HL-60 (cell line): ENCODE data around the gene ATP1A1.

Experiments
- DNase-seq, 2 experiments: peaks; one replicate each; pipeline ENCODE4 v3.0.0-alpha.2; 2010 to 2020; ENCODE audit warnings: low read depth in 1 of 2, low spot score in 1 of 2
- H3K27ac ChIP-seq: fragments of 250-450 bp; sonication (Bioruptor Pico); replicated peaks from 2 replicates; pipeline ENCODE4 v1.5.1; 2020; ENCODE audit warnings: mild to moderate bottlenecking, moderate library complexity
- H3K27me3 ChIP-seq: fragments of 250-450 bp; sonication (Bioruptor Pico); 2 replicates; pipeline ENCODE4 v1.5.1; 2021; ENCODE audit warnings: mild to moderate bottlenecking, moderate library complexity; ENCODE audit not compliant: insufficient read depth, poor library complexity, severe bottlenecking
- H3K4me3 ChIP-seq: replicated peaks from 2 replicates; pipeline ENCODE4 v1.5.1; 2011; ENCODE audit warnings: mild to moderate bottlenecking, control low read depth, low read length; ENCODE audit not compliant: insufficient read depth
- GABPA ChIP-seq: IDR thresholded peaks from 2 replicates; pipeline ENCODE4 v1.6.1; 2012; ENCODE audit warnings: low read depth
- POLR2AphosphoS5 ChIP-seq: IDR thresholded peaks from 2 replicates; pipeline ENCODE4 v1.6.1; 2012; ENCODE audit warnings: low read depth
- SPI1 ChIP-seq: IDR thresholded peaks from 2 replicates; pipeline ENCODE4 v1.6.1; 2012; ENCODE audit warnings: low read depth, mild to moderate bottlenecking, borderline replicate concordance
- TF ChIP-seq, protein P1 (sequence below): IDR thresholded peaks from one replicate; pipeline ENCODE4 v1.5.1; 2011; ENCODE audit warnings: low read length, control low read depth, inconsistent platforms; ENCODE audit not compliant: insufficient read depth
- TF ChIP-seq, protein P2 (sequence below): IDR thresholded peaks from 2 replicates; pipeline ENCODE4 v1.6.1; 2012; ENCODE audit warnings: low read depth; ENCODE audit not compliant: insufficient replicate concordance

Gene ATP1A1

DNA sequence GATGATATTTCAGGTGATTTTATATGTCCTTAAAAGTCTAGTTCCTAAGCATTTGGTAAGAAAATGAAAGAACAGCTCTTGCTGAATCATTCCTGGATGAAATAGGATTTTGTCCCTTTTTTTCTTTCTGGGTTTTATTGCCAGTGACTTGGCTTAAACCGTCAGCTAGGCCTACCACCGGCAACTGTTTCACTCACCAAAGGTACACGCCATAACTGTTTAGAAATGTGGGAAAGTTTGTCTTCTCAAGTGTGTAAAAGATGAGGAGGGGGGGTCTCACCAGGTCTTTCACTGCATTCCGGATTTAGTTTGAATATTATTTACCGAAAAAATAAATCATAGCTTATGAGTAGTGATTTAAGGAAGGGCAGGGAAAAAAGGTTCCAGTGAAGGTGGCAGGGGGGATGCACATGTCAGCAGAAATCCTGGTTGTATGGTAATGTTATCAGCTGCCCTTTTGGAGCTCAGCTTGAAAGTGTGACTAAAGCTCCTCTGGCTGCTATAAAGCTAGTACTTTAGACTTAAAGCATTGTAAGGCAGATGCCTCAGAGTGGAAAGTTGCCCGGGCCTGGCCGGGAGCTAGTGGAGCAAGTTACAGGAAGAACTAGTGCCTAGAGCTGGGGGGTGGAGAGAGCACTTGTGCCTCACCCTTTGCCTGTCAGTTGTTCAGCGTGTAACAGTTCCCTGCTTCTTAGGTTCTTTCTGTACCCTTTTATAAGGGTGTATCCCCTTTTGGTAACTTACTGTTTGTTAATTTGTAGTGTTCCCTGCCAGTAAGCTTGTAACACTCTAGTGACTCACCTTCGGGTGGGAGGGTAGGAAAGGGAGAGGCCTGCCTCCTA lies 3.1 kb downstream of the ATP1A1 start:
- no peak overlapping the region for H3K4me3 ChIP-seq
- peak in 1 of 2 experiments; percentile 40 for DNase-seq
- no peak overlapping the region for H3K27ac ChIP-seq
- H3K27me3 ChIP-seq: no peaks in the 10 kb centered on the region
- TF ChIP-seq, protein P1, sequence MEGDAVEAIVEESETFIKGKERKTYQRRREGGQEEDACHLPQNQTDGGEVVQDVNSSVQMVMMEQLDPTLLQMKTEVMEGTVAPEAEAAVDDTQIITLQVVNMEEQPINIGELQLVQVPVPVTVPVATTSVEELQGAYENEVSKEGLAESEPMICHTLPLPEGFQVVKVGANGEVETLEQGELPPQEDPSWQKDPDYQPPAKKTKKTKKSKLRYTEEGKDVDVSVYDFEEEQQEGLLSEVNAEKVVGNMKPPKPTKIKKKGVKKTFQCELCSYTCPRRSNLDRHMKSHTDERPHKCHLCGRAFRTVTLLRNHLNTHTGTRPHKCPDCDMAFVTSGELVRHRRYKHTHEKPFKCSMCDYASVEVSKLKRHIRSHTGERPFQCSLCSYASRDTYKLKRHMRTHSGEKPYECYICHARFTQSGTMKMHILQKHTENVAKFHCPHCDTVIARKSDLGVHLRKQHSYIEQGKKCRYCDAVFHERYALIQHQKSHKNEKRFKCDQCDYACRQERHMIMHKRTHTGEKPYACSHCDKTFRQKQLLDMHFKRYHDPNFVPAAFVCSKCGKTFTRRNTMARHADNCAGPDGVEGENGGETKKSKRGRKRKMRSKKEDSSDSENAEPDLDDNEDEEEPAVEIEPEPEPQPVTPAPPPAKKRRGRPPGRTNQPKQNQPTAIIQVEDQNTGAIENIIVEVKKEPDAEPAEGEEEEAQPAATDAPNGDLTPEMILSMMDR: no peak

- H3K27ac ChIP-seq: no peak overlapping the region
- no peak overlapping the region for H3K4me3 ChIP-seq
- DNase-seq: no peak
- no peaks in the 10 kb centered on the region for H3K27me3 ChIP-seq
- TF ChIP-seq, protein P1: no peak
- no peak for TF ChIP-seq POLR2AphosphoS5
- TF ChIP-seq, protein P2, sequence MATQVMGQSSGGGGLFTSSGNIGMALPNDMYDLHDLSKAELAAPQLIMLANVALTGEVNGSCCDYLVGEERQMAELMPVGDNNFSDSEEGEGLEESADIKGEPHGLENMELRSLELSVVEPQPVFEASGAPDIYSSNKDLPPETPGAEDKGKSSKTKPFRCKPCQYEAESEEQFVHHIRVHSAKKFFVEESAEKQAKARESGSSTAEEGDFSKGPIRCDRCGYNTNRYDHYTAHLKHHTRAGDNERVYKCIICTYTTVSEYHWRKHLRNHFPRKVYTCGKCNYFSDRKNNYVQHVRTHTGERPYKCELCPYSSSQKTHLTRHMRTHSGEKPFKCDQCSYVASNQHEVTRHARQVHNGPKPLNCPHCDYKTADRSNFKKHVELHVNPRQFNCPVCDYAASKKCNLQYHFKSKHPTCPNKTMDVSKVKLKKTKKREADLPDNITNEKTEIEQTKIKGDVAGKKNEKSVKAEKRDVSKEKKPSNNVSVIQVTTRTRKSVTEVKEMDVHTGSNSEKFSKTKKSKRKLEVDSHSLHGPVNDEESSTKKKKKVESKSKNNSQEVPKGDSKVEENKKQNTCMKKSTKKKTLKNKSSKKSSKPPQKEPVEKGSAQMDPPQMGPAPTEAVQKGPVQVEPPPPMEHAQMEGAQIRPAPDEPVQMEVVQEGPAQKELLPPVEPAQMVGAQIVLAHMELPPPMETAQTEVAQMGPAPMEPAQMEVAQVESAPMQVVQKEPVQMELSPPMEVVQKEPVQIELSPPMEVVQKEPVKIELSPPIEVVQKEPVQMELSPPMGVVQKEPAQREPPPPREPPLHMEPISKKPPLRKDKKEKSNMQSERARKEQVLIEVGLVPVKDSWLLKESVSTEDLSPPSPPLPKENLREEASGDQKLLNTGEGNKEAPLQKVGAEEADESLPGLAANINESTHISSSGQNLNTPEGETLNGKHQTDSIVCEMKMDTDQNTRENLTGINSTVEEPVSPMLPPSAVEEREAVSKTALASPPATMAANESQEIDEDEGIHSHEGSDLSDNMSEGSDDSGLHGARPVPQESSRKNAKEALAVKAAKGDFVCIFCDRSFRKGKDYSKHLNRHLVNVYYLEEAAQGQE: no peak
- TF ChIP-seq SPI1: no peak
These were observed 3.7 kb downstream of the ATP1A1 start for GRCh38 chr1:116376729-116377086.

DNA sequence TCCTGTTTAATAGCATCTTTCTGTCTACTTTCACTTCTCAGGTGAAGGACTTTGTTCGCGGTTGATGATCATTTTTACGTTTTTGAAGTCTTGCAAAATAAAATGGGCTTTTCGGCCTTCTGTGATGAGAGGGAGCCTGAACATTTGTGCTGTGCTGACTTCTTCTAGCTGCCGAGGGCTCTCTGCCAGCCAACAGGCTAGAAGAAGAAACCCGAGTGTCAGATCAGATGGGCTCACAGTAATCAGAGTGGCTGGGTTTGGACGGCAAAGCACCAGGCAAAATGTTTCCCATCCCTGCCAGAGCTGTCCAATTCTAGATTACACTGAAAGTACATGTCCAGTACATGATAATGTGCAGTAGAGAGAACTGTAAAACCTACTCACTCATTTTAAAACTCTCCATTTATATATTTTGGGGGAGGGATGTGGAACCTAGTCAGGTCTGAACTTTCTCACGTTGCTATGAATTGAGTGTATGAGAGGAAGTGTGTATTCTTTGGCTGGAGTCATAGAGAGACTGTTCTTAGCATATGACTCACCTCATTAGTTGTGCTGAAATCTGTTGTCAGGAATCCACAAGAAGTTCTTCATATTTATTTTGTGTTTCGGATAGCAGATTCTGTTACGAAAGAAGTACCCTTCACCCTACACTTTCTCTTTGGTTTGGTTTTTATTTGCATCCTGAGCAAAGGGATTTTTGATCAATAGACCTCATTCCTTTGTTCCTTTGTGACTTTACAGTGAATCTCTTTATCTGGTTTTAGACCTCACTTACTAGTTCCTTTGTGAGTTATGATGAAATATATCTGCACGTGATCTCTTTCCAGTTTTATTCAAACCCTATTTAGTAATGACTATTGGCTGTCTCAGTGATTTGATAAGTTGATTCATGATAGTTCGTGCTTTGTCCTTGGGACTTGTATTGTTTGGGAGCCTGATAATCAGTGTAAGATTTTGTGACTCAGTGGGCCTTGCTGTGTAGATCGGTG lies 4.8 kb downstream of the ATP1A1 start:
- TF ChIP-seq, protein P2: no peak
- TF ChIP-seq GABPA (no peak), SPI1 (peak; percentile 87)
- peak; percentile 53 to 62 for DNase-seq
- peak overlapping the region; percentile 40 for H3K27ac ChIP-seq
- no peak overlapping the region for H3K4me3 ChIP-seq
- no peaks in the 10 kb centered on the region for H3K27me3 ChIP-seq

DNA sequence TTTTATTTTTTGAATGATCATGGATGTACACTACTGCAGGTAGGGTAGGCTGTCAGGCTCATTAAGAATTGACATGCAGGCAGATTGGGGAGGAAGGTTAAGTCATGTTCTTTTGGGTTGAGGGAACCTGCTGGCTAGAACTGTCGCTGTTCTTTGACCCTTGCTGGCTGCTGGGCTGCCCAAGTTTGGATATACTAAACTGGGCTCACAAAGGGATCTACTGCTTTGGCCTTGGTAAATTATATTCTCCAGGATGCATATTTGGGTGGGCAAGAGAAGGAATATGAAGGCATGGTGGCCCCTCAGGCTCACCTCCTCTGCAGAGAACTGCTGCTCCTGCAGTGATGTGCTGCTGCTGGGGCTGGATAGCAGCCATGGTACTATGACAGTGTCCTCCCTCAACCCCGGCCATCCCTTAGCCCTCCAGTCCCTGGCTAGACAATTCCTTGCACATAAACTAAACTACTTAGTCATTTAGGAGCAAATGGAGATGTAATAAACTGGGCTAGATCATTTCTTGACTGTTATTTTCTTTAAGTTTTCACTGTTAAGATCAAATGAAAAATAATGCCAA lies 6.1 kb downstream of the ATP1A1 start:
- Histone ChIP-seq H3K27me3 (no peaks in the 10 kb centered on the region), H3K27ac (no peak overlapping the region), H3K4me3 (no peak overlapping the region)
- DNase-seq: no peak
- TF ChIP-seq GABPA: no peak
